Measurements from ENCODE around the gene MCC.

The MCC gene

GRCh38 chr5:113031104-113031503, 457.1 kb downstream of the MCC start:
- Histone ChIP-seq H3K4me1 (ENCODE audit: control insufficient read depth, insufficient read depth, low read length) (peaks cover 17% of the 10 kb centered on the region), H3K36me3 (ENCODE audit: control insufficient read depth, insufficient read depth, low read length) (peaks cover 24% of the 10 kb centered on the region), H3K27ac (ENCODE audit: low read depth, low read length) (peak overlapping the region; percentile 71), H3K4me3 (ENCODE audit: low read depth, low read length) (no peak overlapping the region), H3K9me3 (ENCODE audit: control insufficient read depth, insufficient read depth, low read length) (no peaks in the 10 kb centered on the region), H3K27me3 (ENCODE audit: control insufficient read depth, insufficient read depth, low read length) (no peaks in the 10 kb centered on the region), H3K9ac (ENCODE audit: low read depth, low read length) (no peak overlapping the region)

DNA sequence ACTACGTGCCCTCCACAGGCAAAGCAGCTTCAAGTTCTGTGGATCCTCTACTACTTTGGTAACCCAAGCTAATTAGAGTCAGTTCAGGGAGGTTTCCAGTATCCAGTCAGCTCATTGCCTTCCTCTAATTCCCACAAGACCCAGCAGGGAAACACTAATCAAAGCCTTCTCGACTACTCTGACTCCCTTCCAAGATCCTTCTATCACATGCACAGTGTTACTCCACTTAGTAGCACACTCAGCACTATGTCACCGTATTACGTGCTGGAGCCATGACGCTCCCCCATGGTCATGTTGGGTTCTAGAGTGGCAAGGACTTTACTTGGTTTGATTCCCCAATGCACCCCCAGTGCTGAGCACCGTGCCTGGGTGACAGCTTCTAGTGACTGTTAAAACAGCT, 458.6 kb downstream of the MCC start:
- H3K4me1 ChIP-seq (ENCODE audit: control insufficient read depth, insufficient read depth, low read length), result peaks cover 17% of the 10 kb centered on the region
- H3K9ac ChIP-seq (ENCODE audit: low read depth, low read length), result no peak overlapping the region
- H3K9me3 ChIP-seq (ENCODE audit: control insufficient read depth, insufficient read depth, low read length), result no peaks in the 10 kb centered on the region
- no peak overlapping the region for H3K27ac ChIP-seq (ENCODE audit: low read depth, low read length)
- H3K4me3 ChIP-seq (ENCODE audit: low read depth, low read length), result no peak overlapping the region
- no peaks in the 10 kb centered on the region for H3K27me3 ChIP-seq (ENCODE audit: control insufficient read depth, insufficient read depth, low read length)
- peaks cover 31% of the 10 kb centered on the region for H3K36me3 ChIP-seq (ENCODE audit: control insufficient read depth, insufficient read depth, low read length)

GRCh38 chr5:113027431-113027830, 460.8 kb downstream of the MCC start:
- Histone ChIP-seq H3K27ac (ENCODE audit: low read depth, low read length) (no peak overlapping the region), H3K9me3 (ENCODE audit: control insufficient read depth, insufficient read depth, low read length) (no peaks in the 10 kb centered on the region), H3K27me3 (ENCODE audit: control insufficient read depth, insufficient read depth, low read length) (no peaks in the 10 kb centered on the region), H3K9ac (ENCODE audit: low read depth, low read length) (no peak overlapping the region), H3K4me1 (ENCODE audit: control insufficient read depth, insufficient read depth, low read length) (peaks cover 16% of the 10 kb centered on the region), H3K4me3 (ENCODE audit: low read depth, low read length) (no peak overlapping the region), H3K36me3 (ENCODE audit: control insufficient read depth, insufficient read depth, low read length) (peaks cover 51% of the 10 kb centered on the region)

GRCh38 chr5:113027015-113027414, 461.2 kb downstream of the MCC start:
- peaks cover 55% of the 10 kb centered on the region for H3K36me3 ChIP-seq (ENCODE audit: control insufficient read depth, insufficient read depth, low read length)

DNA sequence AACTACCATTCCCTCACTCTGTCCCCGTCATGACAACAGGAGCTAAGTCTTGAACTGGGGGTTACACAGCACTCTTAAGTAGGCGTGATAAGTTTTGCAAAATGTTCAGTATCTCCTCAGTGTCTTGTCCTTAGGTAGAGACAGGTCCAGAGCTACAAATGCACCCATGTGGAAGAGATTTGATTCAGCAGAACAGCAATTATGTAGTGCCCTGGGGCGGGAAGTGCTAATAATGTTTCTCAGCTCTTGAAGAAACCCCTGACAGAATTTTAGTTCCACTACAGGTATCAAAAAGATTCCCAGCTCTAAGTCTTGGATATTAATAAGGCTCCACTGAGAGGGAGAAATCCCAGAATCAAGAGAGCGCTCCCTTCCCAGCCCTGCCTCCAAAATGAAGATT, 462.0 kb downstream of the MCC start:
- no peak overlapping the region for H3K4me3 ChIP-seq (ENCODE audit: low read depth, low read length)
- peaks cover 11% of the 10 kb centered on the region for H3K4me1 ChIP-seq (ENCODE audit: control insufficient read depth, insufficient read depth, low read length)
- H3K9ac ChIP-seq (ENCODE audit: low read depth, low read length), result no peak overlapping the region
- peaks cover 61% of the 10 kb centered on the region for H3K36me3 ChIP-seq (ENCODE audit: control insufficient read depth, insufficient read depth, low read length)
- H3K27ac ChIP-seq (ENCODE audit: low read depth, low read length), result no peak overlapping the region
- no peaks in the 10 kb centered on the region for H3K27me3 ChIP-seq (ENCODE audit: control insufficient read depth, insufficient read depth, low read length)
- H3K9me3 ChIP-seq (ENCODE audit: control insufficient read depth, insufficient read depth, low read length), result no peaks in the 10 kb centered on the region

More at GRCh38 chr5:113027015-113027414, 461.2 kb downstream of the MCC start:
- H3K4me1 ChIP-seq (ENCODE audit: control insufficient read depth, insufficient read depth, low read length), result peaks cover 16% of the 10 kb centered on the region
- no peaks in the 10 kb centered on the region for H3K9me3 ChIP-seq (ENCODE audit: control insufficient read depth, insufficient read depth, low read length)
- no peaks in the 10 kb centered on the region for H3K27me3 ChIP-seq (ENCODE audit: control insufficient read depth, insufficient read depth, low read length)
- no peak overlapping the region for H3K4me3 ChIP-seq (ENCODE audit: low read depth, low read length)
- no peak overlapping the region for H3K9ac ChIP-seq (ENCODE audit: low read depth, low read length)
- H3K27ac ChIP-seq (ENCODE audit: low read depth, low read length), result no peak overlapping the region

DNA sequence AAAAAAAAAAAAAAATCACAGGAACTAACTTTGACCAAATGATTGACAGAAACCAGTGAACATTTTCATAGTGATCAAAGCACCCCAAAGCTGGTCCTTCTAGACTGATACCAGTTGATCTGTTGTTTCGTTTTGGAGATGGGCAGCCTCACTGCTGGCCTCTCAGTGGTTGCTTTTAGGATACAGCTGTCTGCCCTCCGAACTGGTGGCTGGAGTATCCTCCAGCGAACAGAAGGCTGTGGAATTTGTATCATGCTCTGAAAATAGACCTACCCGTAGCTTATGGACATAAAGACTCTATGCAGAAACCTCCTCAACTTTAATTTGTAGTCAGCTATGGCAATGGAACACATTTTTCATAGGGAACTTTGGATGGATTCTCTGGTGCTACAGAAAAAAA, 462.7 kb downstream of the MCC start:
- Histone ChIP-seq H3K4me1 (ENCODE audit: control insufficient read depth, insufficient read depth, low read length) (peaks cover 5% of the 10 kb centered on the region; the same call in 1 of the 2 replicates), H3K27ac (ENCODE audit: low read depth, low read length) (no peak overlapping the region), H3K4me3 (ENCODE audit: low read depth, low read length) (no peak overlapping the region), H3K36me3 (ENCODE audit: control insufficient read depth, insufficient read depth, low read length) (peaks cover 64% of the 10 kb centered on the region), H3K9ac (ENCODE audit: low read depth, low read length) (no peak overlapping the region), H3K9me3 (ENCODE audit: control insufficient read depth, insufficient read depth, low read length) (no peaks in the 10 kb centered on the region), H3K27me3 (ENCODE audit: control insufficient read depth, insufficient read depth, low read length) (no peaks in the 10 kb centered on the region)

GRCh38 chr5:113024076-113024697, 464.1 kb downstream of the MCC start:
- H3K27ac ChIP-seq (ENCODE audit: low read depth, low read length), result peak overlapping the region; percentile 23
- no peak overlapping the region for H3K9ac ChIP-seq (ENCODE audit: low read depth, low read length)
- H3K36me3 ChIP-seq (ENCODE audit: control insufficient read depth, insufficient read depth, low read length), result peaks cover 73% of the 10 kb centered on the region
- no peaks in the 10 kb centered on the region for H3K9me3 ChIP-seq (ENCODE audit: control insufficient read depth, insufficient read depth, low read length)
- peaks cover 5% of the 10 kb centered on the region; the same call in 1 of the 2 replicates for H3K4me1 ChIP-seq (ENCODE audit: control insufficient read depth, insufficient read depth, low read length)
- no peaks in the 10 kb centered on the region for H3K27me3 ChIP-seq (ENCODE audit: control insufficient read depth, insufficient read depth, low read length)
- H3K4me3 ChIP-seq (ENCODE audit: low read depth, low read length), result no peak overlapping the region

- H3K9me3 ChIP-seq (ENCODE audit: control insufficient read depth, insufficient read depth, low read length), result no peaks in the 10 kb centered on the region
- no peak overlapping the region for H3K9ac ChIP-seq (ENCODE audit: low read depth, low read length)
- H3K27ac ChIP-seq (ENCODE audit: low read depth, low read length), result no peak overlapping the region
- H3K4me3 ChIP-seq (ENCODE audit: low read depth, low read length), result no peak overlapping the region
- H3K36me3 ChIP-seq (ENCODE audit: control insufficient read depth, insufficient read depth, low read length), result peaks cover 68% of the 10 kb centered on the region
- H3K4me1 ChIP-seq (ENCODE audit: control insufficient read depth, insufficient read depth, low read length), result peaks cover 5% of the 10 kb centered on the region; the same call in 1 of the 2 replicates
- H3K27me3 ChIP-seq (ENCODE audit: control insufficient read depth, insufficient read depth, low read length), result no peaks in the 10 kb centered on the region
Measured at GRCh38 chr5:113022661-113023060, 465.6 kb downstream of the MCC start.

GRCh38 chr5:113020461-113021273, 467.6 kb downstream of the MCC start:
- Histone ChIP-seq H3K9me3 (ENCODE audit: control insufficient read depth, insufficient read depth, low read length) (no peaks in the 10 kb centered on the region), H3K9ac (ENCODE audit: low read depth, low read length) (no peak overlapping the region), H3K27me3 (ENCODE audit: control insufficient read depth, insufficient read depth, low read length) (no peaks in the 10 kb centered on the region), H3K4me1 (ENCODE audit: control insufficient read depth, insufficient read depth, low read length) (peaks cover 5% of the 10 kb centered on the region; the same call in 1 of the 2 replicates), H3K4me3 (ENCODE audit: low read depth, low read length) (no peak overlapping the region), H3K36me3 (ENCODE audit: control insufficient read depth, insufficient read depth, low read length) (peaks cover 58% of the 10 kb centered on the region), H3K27ac (ENCODE audit: low read depth, low read length) (no peak overlapping the region)

DNA sequence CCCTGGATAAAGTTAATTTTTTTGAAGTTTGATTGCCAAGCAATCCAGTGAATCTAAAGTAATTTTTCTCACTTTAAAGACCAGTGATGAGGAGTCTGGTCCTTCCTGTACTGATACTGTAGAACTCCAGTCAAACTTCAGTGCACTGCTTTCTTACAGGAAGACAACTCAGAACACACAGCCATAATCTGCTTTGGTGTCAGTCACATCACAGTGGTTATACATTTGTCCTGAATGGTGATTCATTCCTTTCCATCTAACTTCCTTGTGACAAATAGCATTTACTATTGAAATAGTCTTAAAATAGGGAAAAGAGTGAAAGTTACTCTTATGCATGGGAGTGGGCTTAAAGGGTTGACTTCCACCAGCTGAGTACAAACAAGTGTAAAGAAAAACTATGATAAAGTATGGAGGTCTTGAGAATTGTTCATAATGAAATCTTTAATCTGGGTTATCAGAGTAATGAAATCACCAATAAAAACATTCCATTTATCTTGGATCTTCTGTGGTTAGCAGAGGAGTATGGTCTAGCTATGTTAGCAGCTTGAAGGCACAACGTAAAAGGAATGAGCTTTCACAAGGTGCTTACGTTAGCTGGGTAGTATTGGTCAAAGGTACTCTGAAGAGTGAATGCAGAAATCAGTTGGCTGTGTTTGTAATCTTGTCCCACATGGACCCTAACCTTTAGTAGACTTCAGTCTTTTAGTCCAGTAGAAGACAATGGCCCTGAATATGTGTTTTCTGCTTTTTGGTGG, 470.2 kb downstream of the MCC start:
- Histone ChIP-seq H3K4me1 (ENCODE audit: control insufficient read depth, insufficient read depth, low read length) (peaks cover 5% of the 10 kb centered on the region; the same call in 1 of the 2 replicates), H3K9me3 (ENCODE audit: control insufficient read depth, insufficient read depth, low read length) (no peaks in the 10 kb centered on the region), H3K4me3 (ENCODE audit: low read depth, low read length) (no peak overlapping the region), H3K36me3 (ENCODE audit: control insufficient read depth, insufficient read depth, low read length) (peaks cover 64% of the 10 kb centered on the region), H3K27me3 (ENCODE audit: control insufficient read depth, insufficient read depth, low read length) (no peaks in the 10 kb centered on the region), H3K27ac (ENCODE audit: low read depth, low read length) (no peak overlapping the region), H3K9ac (ENCODE audit: low read depth, low read length) (no peak overlapping the region)

DNA sequence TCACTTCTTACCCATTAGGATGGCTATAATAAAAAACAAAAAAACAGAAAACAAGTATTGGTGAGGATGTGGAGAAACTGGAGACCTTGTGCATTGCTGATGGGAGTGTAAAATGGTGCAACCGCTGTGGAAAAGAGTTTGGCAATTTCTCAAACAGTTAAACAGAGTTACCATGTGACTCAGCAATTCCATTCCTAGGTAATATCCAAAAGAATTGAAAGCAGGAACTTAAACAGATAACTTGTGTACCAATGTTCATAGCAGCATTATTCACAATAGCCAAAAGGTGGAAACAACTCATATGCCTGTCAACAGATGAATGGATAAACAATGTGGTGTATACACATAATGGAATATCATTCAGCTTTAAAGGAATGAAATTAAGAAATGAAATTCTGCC, 482.8 kb downstream of the MCC start:
- no peak overlapping the region for H3K9ac ChIP-seq (ENCODE audit: low read depth, low read length)
- H3K9me3 ChIP-seq (ENCODE audit: control insufficient read depth, insufficient read depth, low read length), result no peaks in the 10 kb centered on the region
- H3K36me3 ChIP-seq (ENCODE audit: control insufficient read depth, insufficient read depth, low read length), result peaks cover 87% of the 10 kb centered on the region
- H3K4me1 ChIP-seq (ENCODE audit: control insufficient read depth, insufficient read depth, low read length), result no peaks in the 10 kb centered on the region
- H3K27ac ChIP-seq (ENCODE audit: low read depth, low read length), result no peak overlapping the region
- H3K4me3 ChIP-seq (ENCODE audit: low read depth, low read length), result no peak overlapping the region
- no peaks in the 10 kb centered on the region for H3K27me3 ChIP-seq (ENCODE audit: control insufficient read depth, insufficient read depth, low read length)
